SH-SY5Y (cell line): Measurements from ENCODE around the gene ACOXL.

Experiments used
- GATA2 ChIP-seq: IDR thresholded peaks from 2 replicates; pipeline ENCODE4 v1.6.1; 2011; ENCODE audit warnings: mild to moderate bottlenecking, low read depth, low read length
- GATA3 ChIP-seq: IDR thresholded peaks from 2 replicates; pipeline ENCODE4 v1.6.1; 2011; ENCODE audit warnings: low read depth, mild to moderate bottlenecking, low read length, moderate library complexity

ACOXL gene

DNA sequence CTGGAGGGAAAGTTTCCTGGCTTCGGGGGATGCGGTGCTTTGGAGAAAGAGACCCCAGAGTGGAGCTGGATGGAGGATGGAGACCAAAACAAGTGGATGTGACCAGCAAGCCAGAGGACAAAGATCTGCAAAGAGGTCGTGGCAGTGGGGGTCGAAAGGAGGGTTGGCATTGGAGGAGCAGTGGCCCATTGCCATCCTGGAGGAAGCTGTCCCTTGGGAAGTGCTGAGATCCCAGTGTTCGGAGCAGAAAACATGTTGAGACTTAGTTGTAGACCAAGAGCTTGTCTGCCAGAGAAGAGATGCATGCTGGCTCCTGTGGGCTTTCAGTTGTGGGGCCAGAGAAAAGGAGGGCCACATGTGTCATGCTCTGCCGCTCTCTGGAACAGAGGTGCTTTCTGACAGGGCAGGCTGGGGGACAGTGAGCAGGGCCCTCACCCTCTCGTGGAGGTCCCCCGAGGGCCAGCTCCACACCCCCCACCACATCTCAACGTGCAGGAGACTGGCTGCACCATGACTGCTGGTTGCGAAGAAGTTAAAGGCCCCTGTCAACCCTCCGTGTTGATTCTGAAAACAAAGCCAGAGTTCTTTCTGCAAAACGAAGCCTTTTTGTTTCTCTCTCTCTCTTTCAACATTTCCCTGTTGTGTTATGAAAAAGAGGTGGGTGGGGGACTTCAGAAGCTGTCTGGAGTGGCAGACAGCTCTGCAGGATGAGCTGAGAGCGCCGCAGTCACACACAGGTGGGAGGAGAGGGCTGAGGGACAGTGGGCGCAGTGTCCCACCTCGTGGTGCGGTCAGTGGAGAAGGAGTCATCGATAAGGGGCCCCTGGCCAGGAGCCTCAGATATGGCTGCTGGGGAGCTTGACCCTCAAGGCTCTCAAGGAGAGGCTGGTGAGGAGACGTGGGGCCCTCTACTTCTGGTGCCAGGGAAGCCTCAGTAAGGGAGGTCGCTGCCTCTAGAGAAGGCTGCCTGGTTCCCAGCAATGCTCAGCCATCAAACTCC, 310.7 kb downstream of the ACOXL start:
- TF ChIP-seq GATA2: no peak
- no peak for TF ChIP-seq GATA3

DNA sequence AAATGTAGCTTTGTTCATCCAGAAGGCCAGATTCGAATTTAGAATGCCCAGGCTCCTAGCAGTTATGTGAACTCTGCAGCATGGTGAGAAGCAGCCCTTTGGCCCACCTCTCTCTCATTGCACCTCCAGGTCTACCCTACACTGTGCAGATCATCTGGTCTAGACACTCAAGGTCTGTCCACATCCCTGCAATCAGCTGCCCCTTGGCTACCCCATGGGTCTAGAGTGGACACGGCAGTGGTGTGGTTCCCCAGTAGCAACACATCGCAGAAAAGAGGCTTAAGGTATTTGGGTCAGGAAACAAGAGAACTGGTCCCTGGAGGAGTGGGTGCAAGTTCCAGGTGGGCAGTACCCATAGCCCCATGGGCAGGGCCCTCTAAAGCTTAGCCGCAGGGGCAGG, 311.7 kb downstream of the ACOXL start:
- TF ChIP-seq GATA3: no peak
- no peak for TF ChIP-seq GATA2

DNA sequence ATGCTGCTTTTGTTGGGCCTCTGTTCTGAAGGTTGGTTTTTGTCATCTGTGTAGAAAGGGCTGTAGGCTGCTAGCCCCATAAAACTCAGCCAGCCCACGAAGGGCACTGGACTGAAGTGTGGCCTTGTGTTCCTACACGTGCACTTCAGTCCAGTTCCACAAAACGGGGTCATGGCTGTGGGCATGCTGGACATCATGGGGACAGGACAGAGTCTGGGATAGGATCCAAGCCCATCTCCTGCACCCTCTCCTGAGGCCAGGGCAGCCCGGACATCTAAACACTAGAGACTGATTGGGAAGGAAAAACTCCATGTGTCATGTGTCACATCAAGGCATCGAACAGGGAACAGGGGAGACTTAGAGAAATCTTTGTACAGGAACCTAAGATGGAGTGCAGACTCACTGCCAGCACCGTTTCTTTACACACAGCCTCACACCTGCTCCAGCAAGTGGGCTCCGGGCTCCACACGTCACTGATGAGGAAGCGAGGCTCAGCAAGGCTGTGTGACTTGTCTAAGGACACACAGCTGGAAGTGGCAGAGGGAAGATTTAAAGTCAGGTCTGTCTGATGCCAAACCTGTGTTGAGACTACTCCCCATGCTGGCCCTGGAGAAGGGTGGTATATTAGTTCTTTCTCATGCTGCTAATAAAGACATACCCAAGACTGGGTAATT, 313.5 kb downstream of the ACOXL start:
- no peak for TF ChIP-seq GATA2

DNA sequence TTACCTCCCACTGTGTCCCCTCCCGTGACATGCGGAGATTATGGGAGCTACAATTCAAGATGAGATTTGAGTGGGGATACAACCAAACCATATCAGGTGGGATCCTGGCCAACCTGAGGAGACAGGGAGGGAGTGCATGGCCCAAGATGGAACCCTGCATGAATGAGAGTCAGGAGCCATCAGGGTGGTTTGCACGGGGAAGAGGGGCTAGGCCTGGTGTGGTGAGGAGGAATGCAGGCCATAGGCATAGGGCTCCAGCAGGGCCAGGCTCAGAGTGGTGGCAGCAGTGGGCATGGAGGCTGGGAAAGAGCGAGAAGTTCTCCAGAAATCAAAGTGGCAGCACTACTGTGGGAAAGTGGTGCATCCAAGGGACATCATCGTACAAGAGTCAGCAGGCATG, 314.3 kb downstream of the ACOXL start:
- TF ChIP-seq GATA2 (no peak), GATA3 (no peak)

DNA sequence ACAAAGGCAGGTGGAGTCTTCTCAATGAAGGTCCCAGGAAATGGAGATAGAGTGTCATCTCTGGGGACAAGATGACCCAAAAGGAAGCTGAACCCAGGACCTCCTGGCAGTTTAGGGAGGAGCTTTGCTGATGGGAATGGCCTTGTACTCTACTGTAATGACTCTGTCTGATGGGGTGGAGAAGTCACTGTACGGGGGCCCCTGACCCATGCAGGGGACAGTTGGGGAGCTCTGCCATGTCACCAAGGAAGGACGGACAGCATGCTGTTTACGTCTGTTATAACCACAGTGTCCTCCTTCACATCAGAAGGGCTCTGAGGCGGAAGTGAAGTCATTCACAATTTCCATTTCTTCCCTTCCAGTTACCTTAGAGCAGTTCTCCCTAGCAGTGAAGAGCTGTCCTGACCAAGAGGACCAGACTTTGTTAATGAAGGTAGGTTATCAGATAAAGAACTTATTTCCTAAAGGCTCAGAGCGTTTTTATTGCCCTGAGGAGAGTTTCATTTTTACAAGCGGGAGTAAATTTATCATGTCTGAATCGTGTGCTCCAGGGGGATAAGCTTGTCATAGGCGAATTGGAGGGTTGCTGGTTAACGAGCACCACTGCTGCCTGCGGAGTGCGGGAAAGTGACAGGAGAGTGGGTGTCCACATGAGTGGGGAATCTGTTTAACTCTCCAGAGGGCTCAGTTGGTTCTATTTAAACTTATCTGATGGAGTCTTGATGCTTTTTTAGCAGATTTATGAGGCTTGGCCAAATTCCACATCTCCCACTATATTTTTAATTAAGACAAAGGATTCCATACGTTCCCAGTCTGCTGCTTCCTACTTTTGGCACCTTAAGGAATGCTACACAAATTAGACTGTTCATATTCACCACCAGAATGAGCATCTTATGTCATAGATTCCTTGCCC, 316.7 kb downstream of the ACOXL start:
- TF ChIP-seq GATA2 (no peak; the same call in 1 of the 2 replicates), GATA3 (0 out of 2 replicates have a peak, but pooled peaks have one; percentile 28)

DNA sequence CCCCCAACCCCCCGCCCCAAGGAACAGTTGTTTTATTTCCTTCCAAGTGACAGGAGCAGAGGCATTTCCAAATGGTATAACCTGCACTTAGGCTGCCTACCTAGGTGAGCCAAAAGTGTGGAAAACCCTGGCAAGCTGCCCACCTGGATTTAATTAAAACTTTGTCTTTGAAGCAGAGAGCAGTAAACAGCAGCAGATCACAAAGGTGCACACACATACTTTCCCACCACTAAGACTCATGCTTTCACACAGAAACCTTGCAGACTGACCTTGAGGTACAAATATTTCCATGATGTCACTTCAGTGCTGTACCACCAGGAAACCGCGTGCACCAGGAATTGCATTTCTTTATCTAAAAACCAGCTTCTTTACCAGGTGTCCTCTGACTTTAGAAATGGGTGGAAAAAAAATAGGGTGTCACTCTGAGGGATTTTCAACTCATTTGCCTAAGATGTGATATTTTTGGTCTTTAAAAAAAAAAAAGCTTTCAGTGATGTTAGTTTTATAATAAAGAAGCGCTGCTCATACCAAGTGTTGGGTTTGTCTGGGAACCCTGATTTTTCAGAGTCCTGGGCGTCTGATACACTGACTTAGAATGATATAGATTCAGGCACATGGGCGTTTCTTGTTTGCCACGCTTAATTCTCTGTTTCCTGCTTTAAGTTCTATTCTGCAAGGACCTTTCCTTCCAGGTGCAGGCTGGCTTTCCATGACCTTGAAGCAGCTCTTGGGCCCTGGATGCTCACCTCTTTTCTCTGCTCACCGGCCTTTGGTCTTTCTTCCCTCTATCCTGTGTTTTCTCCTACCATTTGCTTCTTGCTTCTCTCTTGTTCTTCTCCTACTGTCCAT, 317.6 kb downstream of the ACOXL start:
- TF ChIP-seq GATA2 (no peak), GATA3 (no peak)

DNA sequence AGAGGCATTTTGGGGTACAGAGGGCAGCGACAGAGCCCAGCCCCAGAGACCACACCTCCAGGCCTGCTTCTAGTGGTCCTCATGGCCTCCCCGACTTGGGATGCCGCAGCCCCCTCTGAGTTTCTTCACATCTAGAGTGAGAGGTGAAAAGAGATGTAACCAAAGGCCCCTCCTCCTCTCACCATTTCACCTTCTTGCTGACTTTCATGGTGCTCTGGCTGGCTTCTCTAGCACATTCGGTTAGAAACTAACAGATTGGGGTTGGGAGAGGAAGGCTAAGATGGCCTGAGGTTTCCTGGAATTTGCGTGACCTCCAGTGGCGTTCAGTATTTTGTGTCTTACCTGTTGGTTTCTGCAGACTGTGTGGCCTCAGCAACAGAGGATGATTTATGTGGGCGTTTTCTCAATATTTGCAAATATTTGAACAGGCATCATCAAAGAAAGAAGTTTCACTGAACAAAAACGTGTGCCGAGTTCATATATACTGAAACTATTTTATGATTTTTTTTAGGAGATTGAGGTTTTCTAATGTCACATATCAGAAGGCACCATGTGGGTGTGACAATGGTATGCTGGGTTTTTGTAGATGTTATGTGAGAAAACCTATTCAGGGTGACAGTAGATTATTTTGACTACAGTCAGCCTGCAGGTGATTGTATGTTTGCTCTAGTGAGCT, 318.5 kb downstream of the ACOXL start:
- TF ChIP-seq GATA3: no peak
- TF ChIP-seq GATA2: no peak

DNA sequence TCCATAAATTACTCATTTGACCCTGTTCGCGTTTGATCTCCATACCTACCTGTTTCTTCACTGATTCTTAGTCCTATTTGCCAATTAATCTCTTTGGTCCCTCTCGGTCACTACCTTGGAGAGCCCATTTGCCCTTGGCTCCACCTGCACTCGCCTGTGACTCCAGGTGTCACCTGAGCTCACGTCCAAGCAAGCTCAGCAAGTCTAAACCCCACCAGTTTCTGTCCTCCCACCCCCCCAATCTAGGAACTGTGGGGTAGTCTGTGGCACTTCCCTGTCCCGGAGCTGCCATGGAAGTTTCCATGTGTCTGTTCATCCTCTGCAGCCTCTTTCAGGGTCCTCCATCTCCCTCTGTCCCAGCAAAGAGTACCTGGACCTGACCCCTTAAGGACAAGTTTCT, 320.2 kb downstream of the ACOXL start:
- no peak for TF ChIP-seq GATA3
- no peak for TF ChIP-seq GATA2

DNA sequence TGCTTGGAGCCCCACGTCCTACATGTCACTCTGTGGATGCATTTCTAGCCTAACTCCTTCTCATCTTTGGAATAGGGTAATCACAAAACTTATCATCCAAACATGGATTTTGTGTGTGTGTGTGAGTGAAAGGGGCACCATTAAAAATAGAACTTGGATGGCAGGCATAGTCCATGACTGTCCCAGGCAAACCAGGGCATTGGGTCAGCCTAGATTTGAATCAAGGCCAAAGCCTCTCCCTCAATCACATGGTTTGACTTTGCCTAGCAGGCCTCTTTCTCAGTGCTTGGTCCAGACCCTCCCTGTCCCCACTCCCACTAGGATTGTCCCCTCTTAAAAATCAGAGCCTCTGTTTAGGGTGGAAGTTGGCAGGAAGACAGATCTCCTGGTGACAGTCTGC, 320.9 kb downstream of the ACOXL start:
- TF ChIP-seq GATA2: no peak

DNA sequence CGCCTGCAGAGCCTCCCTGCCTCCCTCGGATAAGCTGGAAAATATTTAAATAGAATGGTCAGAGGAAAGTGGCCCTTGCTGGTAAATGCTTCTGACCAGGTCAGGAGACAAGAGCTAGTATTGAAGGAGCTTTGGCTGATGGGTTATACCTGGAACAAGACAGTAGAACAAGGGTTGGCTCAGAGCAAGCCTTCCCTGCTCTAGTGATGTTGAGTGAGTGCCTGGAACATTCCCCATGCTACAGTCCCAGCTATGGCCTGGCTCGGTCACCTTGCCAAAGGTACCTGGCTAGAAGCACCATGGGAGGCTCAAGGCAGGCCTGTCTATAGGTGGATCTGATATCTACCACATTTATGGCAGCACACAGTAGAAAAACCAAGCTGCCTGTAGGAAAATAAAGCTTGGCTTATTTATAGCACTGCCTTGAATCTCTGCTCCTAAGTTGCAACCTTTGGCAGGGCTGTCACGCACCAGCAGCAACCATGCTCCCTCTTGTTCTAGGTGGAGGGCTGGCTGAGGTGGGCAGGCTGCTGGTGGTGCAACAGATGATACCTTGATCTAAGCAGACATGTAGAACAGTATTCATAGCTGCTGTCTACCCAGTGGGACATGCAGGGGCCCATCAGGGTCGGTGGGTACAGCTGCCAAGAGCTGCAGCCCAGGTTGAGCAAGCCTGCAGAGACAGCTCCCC, 321.6 kb downstream of the ACOXL start:
- no peak for TF ChIP-seq GATA2
- TF ChIP-seq GATA3: no peak

DNA sequence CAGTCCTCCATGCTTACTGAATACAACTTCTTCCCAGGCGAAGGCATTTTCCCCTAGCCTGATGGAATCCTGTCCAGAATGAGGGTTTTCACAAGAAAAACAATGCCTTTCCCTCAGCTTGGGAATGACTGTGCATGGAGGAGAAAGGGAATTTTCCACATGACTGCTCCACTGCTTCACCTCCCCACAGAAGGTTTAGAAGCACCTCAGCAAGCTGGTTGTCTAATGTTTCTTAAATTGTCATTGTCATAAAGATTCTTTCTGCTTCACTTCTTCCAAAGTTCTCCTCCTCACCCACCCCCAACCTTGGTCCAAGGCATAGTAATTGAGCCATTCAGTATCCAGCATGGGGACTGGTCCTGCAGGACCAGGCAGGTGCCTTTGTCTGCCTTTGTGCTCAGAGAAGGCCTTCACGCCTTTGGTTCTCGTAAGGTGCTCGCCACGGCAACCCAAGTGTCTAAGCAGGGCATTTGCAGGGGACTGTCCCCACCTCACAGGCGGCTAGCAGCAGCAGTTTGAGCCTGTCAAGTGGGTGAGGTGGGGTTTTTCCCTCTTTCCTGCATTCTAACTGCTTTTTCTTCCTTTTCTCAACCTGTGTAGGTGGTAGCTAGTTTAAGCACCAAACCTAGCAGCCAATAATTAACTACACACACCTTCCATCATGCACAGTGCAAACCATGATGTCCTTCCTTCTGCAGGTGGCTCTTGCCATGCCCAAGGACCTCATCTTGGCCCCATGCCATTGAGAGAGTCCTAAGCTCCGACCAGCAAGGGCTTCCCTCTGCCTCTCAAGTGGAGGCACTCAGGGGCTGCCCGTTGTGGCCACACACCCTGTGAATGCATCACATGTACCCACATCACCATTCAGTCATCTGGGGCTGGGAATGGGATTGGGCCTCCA, 322.7 kb downstream of the ACOXL start:
- TF ChIP-seq GATA2 (no peak), GATA3 (no peak)

DNA sequence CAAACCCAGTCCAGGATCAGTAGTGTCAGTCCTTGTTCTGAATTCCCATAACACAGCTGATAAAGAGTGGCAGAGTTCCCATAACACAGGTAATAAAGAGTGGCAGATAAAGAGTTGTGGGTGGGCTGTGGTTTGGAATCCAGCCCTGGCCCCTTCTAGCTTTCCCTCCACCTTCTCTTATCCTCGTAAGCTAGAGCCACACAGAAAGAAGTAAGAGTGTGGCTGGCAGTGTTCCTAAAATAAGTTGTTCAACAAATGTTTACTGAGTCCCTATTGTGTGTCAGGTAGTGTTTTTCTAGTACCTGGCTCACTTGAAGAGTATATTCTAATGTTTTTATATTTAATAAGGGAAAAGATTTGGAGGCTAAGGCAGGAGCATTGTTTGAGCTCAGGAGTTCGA, 323.4 kb downstream of the ACOXL start:
- TF ChIP-seq GATA2 (no peak), GATA3 (no peak)
